HEK293 (cell line): ENCODE measurements around the gene SPNS1.

Experiments
- BCL11B ChIP-seq: fragments of 450-650 bp; formaldehyde crosslinking; IDR thresholded peaks from 2 replicates; pipeline ENCODE4 v1.5.1; 2016; ENCODE audit warnings: low read depth, missing biosample characterization, missing genetic modification characterization
- GLI4 ChIP-seq: fragments of 450-650 bp; formaldehyde crosslinking; IDR thresholded peaks from 2 replicates; pipeline ENCODE4 v1.5.1; 2016; ENCODE audit warnings: missing biosample characterization, missing genetic modification characterization
- GLIS1 ChIP-seq: fragments of 450-650 bp; formaldehyde crosslinking; IDR thresholded peaks from 2 replicates; pipeline ENCODE4 v1.5.1; 2016; ENCODE audit warnings: missing biosample characterization, missing genetic modification characterization
- HOXD13 ChIP-seq: sonication (generic); formaldehyde crosslinking; IDR thresholded peaks from 2 replicates; pipeline ENCODE4 v1.8.0; 2022; ENCODE audit warnings: missing genetic modification reagents, borderline replicate concordance
- PRDM1 ChIP-seq: fragments of 450-650 bp; formaldehyde crosslinking; IDR thresholded peaks from 2 replicates; pipeline ENCODE4; 2016; ENCODE audit warnings: missing biosample characterization, missing genetic modification characterization
- SETDB1 ChIP-seq: IDR thresholded peaks from one replicate; pipeline ENCODE4 v1.6.1; 2017; ENCODE audit warnings: mild to moderate bottlenecking, low read length, moderate library complexity, mixed read lengths; ENCODE audit not compliant: insufficient read length
- YY1 ChIP-seq: fragments of 450-650 bp; formaldehyde crosslinking; IDR thresholded peaks from 2 replicates; pipeline ENCODE4 v1.5.1; 2018; ENCODE audit warnings: missing biosample characterization, missing genetic modification characterization
- ZBTB10 ChIP-seq: fragments of 450-650 bp; formaldehyde crosslinking; IDR thresholded peaks from 2 replicates; pipeline ENCODE4 v1.5.1; 2016; ENCODE audit warnings: missing biosample characterization, missing genetic modification characterization
- ZBTB17 ChIP-seq: fragments of 450-650 bp; formaldehyde crosslinking; IDR thresholded peaks from 2 replicates; pipeline ENCODE4 v1.5.1; 2016; ENCODE audit warnings: missing biosample characterization, missing genetic modification characterization
- ZFP3 ChIP-seq: fragments of 450-650 bp; formaldehyde crosslinking; IDR thresholded peaks from 2 replicates; pipeline ENCODE4 v1.5.1; 2016; ENCODE audit warnings: low read depth, missing biosample characterization, missing genetic modification characterization
- ZFP69B ChIP-seq: fragments of 450-650 bp; formaldehyde crosslinking; IDR thresholded peaks from 2 replicates; pipeline ENCODE4 v1.5.1; 2016; ENCODE audit warnings: missing biosample characterization, missing genetic modification characterization
- ZIC2 ChIP-seq: fragments of 450-650 bp; formaldehyde crosslinking; IDR thresholded peaks from 2 replicates; pipeline ENCODE4 v1.5.1; 2016; ENCODE audit warnings: missing biosample characterization, missing genetic modification characterization
- ZNF10 ChIP-seq: fragments of 450-650 bp; formaldehyde crosslinking; IDR thresholded peaks from 2 replicates; pipeline ENCODE4 v1.5.1; 2017; ENCODE audit warnings: missing biosample characterization, missing genetic modification characterization
- ZNF112 ChIP-seq: fragments of 450-650 bp; formaldehyde crosslinking; IDR thresholded peaks from 2 replicates; pipeline ENCODE4 v1.5.0; 2017; ENCODE audit warnings: missing biosample characterization, missing genetic modification characterization
- ZNF138 ChIP-seq: fragments of 450-650 bp; formaldehyde crosslinking; IDR thresholded peaks from 2 replicates; pipeline ENCODE4 v1.5.1; 2016; ENCODE audit warnings: missing biosample characterization, missing genetic modification characterization, borderline replicate concordance
- ZNF146 ChIP-seq: fragments of 450-650 bp; formaldehyde crosslinking; IDR thresholded peaks from 2 replicates; pipeline ENCODE4 v1.5.1; 2016; ENCODE audit warnings: missing biosample characterization, missing genetic modification characterization
- ZNF157 ChIP-seq: fragments of 450-650 bp; formaldehyde crosslinking; IDR thresholded peaks from 2 replicates; pipeline ENCODE4 v1.5.1; 2016; ENCODE audit warnings: missing biosample characterization, missing genetic modification characterization
- ZNF174 ChIP-seq: fragments of 450-650 bp; formaldehyde crosslinking; IDR thresholded peaks from 2 replicates; pipeline ENCODE4 v1.5.0; 2017; ENCODE audit warnings: missing biosample characterization, mild to moderate bottlenecking, missing genetic modification characterization
- ZNF18 ChIP-seq: fragments of 450-650 bp; formaldehyde crosslinking; IDR thresholded peaks from 2 replicates; pipeline ENCODE4 v1.5.1; 2016; ENCODE audit warnings: missing biosample characterization, missing genetic modification characterization
- ZNF184 ChIP-seq: fragments of 450-650 bp; IDR thresholded peaks from 2 replicates; pipeline ENCODE4 v1.5.1; 2018; ENCODE audit warnings: missing biosample characterization, mild to moderate bottlenecking, missing genetic modification characterization
- ZNF19 ChIP-seq: fragments of 450-650 bp; formaldehyde crosslinking; IDR thresholded peaks from 2 replicates; pipeline ENCODE4; 2016; ENCODE audit warnings: missing biosample characterization, missing genetic modification characterization, low read depth
- ZNF24 ChIP-seq: fragments of 450-650 bp; formaldehyde crosslinking; IDR thresholded peaks from 2 replicates; pipeline ENCODE4 v1.5.1; 2016; ENCODE audit warnings: missing biosample characterization, missing genetic modification characterization
- ZNF274 ChIP-seq, 2 experiments: fragments of 200-500 bp in 1 of 2; fragments of 450-650 bp in 1 of 2; sonication (Bioruptor generic) in 1 of 2; formaldehyde crosslinking in 1 of 2; IDR thresholded peaks; 2 replicates each; pipeline versions ENCODE4 v1.5.1 to v1.6.1; 2014 to 2016; ENCODE audit warnings: borderline replicate concordance in 1 of 2, inconsistent platforms in 1 of 2, low read length in 1 of 2, missing biosample characterization in 1 of 2, missing genetic modification characterization in 1 of 2
- ZNF292 ChIP-seq: fragments of 450-650 bp; formaldehyde crosslinking; IDR thresholded peaks from 2 replicates; pipeline ENCODE4 v1.5.1; 2016; ENCODE audit warnings: low read depth, missing biosample characterization, missing genetic modification characterization, borderline replicate concordance
- ZNF324 ChIP-seq: fragments of 450-650 bp; formaldehyde crosslinking; IDR thresholded peaks from 2 replicates; pipeline ENCODE4 v1.5.1; 2016; ENCODE audit warnings: missing biosample characterization, missing genetic modification characterization
- ZNF335 ChIP-seq: fragments of 450-650 bp; formaldehyde crosslinking; conservative IDR thresholded peaks from 2 replicates; pipeline ENCODE4 v1.5.1; 2016; ENCODE audit warnings: missing biosample characterization, missing genetic modification characterization
- ZNF350 ChIP-seq: fragments of 450-650 bp; formaldehyde crosslinking; IDR thresholded peaks from 2 replicates; pipeline ENCODE4 v1.5.0; 2017; ENCODE audit warnings: missing biosample characterization, mild to moderate bottlenecking, missing genetic modification characterization
- ZNF433 ChIP-seq: fragments of 450-650 bp; formaldehyde crosslinking; IDR thresholded peaks from 2 replicates; pipeline ENCODE4 v1.5.1; 2016; ENCODE audit warnings: missing biosample characterization, missing genetic modification characterization, low read depth
- ZNF48 ChIP-seq: fragments of 450-650 bp; formaldehyde crosslinking; IDR thresholded peaks from 2 replicates; pipeline ENCODE4 v1.5.1; 2016; ENCODE audit warnings: missing biosample characterization, missing genetic modification characterization
- ZNF488 ChIP-seq: fragments of 450-650 bp; formaldehyde crosslinking; IDR thresholded peaks from 2 replicates; pipeline ENCODE4 v1.5.1; 2016; ENCODE audit warnings: missing biosample characterization, missing genetic modification characterization
- ZNF529 ChIP-seq: fragments of 450-650 bp; formaldehyde crosslinking; IDR thresholded peaks from 2 replicates; pipeline ENCODE4 v1.5.1; 2017; ENCODE audit warnings: missing genetic modification characterization, missing biosample characterization; ENCODE audit not compliant: insufficient replicate concordance
- ZNF558 ChIP-seq: fragments of 450-650 bp; formaldehyde crosslinking; IDR thresholded peaks from 2 replicates; pipeline ENCODE4 v1.5.1; 2016; ENCODE audit warnings: missing biosample characterization, missing genetic modification characterization
- ZNF561 ChIP-seq: fragments of 450-650 bp; IDR thresholded peaks from 2 replicates; pipeline ENCODE4 v1.5.1; 2018; ENCODE audit warnings: missing biosample characterization, missing genetic modification characterization, borderline replicate concordance
- ZNF629 ChIP-seq: fragments of 450-650 bp; formaldehyde crosslinking; IDR thresholded peaks from 2 replicates; pipeline ENCODE4 v1.5.1; 2017; ENCODE audit warnings: missing biosample characterization, missing genetic modification characterization
- ZNF677 ChIP-seq: fragments of 450-650 bp; IDR thresholded peaks from 2 replicates; pipeline ENCODE4 v1.5.0; 2018; ENCODE audit warnings: missing biosample characterization, mild to moderate bottlenecking, missing genetic modification characterization, moderate library complexity
- ZNF776 ChIP-seq: fragments of 450-650 bp; formaldehyde crosslinking; IDR thresholded peaks from 2 replicates; pipeline ENCODE4 v1.5.0; 2017; ENCODE audit warnings: missing biosample characterization, missing genetic modification characterization, borderline replicate concordance
- ZNF837 ChIP-seq: fragments of 450-650 bp; formaldehyde crosslinking; IDR thresholded peaks from 2 replicates; pipeline ENCODE4 v1.5.1; 2016; ENCODE audit warnings: missing biosample characterization, missing genetic modification characterization
- ZNF843 ChIP-seq: fragments of 450-650 bp; formaldehyde crosslinking; IDR thresholded peaks from 2 replicates; pipeline ENCODE4 v1.5.1; 2016; ENCODE audit warnings: missing biosample characterization, missing genetic modification characterization

SPNS1 gene

GRCh38 chr16:29029168-29029994 is 54.8 kb downstream of the SPNS1 start (continued):
- TF ChIP-seq BCL11B (tag by site-specific recombination) (no peak), SETDB1 (no peak), ZNF10 (tag by site-specific recombination) (no peak), HOXD13 (no peak), ZNF138 (tag by site-specific recombination) (no peak), ZBTB10 (tag by site-specific recombination) (no peak), ZNF677 (tag by site-specific recombination) (no peak), ZNF324 (tag by site-specific recombination) (no peak), ZNF629 (peak; percentile 60; the same call in 1 of the 2 replicates), ZNF48 (no peak), ZIC2 (tag by site-specific recombination) (peak; percentile 61), ZNF19 (no peak), ZNF157 (no peak), ZNF558 (tag by site-specific recombination) (no peak), ZNF488 (tag by site-specific recombination) (no peak), ZNF350 (tag by site-specific recombination) (no peak), ZNF561 (tag by site-specific recombination) (no peak), ZNF274 (IDR thresholded peaks at IDR 0.05; ENCODE audit: low read length) (no peak), ZNF274 (tag by site-specific recombination; IDR thresholded peaks at IDR 0.05; ENCODE audit: borderline replicate concordance) (no peak), ZNF24 (tag by site-specific recombination) (no peak), ZNF529 (tag by site-specific recombination) (no peak), ZNF776 (no peak), ZNF174 (tag by site-specific recombination) (no peak), ZFP69B (tag by site-specific recombination) (no peak), ZBTB17 (tag by site-specific recombination) (no peak), ZNF292 (tag by site-specific recombination) (no peak), ZNF146 (no peak), ZNF843 (tag by site-specific recombination) (no peak), PRDM1 (peak; percentile 58; the same call in 1 of the 2 replicates), YY1 (tag by site-specific recombination) (no peak), ZNF837 (tag by site-specific recombination) (no peak), ZNF18 (tag by site-specific recombination) (no peak), ZFP3 (tag by site-specific recombination) (no peak), GLIS1 (tag by site-specific recombination) (peak; percentile 93), ZNF184 (no peak), ZNF112 (tag by site-specific recombination) (no peak), ZNF335 (tag by site-specific recombination) (no peak), ZNF433 (tag by site-specific recombination) (no peak), GLI4 (no peak)
